Retinal pigment epithelial cell (primary cell): ENCODE measurements around the gene HAUS1.
"Not testable (repeated sequence)": the region's sequence is repeated elsewhere in the genome, so short reads cannot be mapped to it uniquely, and the experiment has no call there.

ENCODE experiments used
- DNase-seq: peaks from one replicate; pipeline ENCODE4 v3.0.0-alpha.2; 2010; ENCODE audit warnings: low read depth
- H3K4me3 ChIP-seq: 2 replicates; pipeline ENCODE4 v1.5.1; 2011; ENCODE audit warnings: mild to moderate bottlenecking, low read length, control low read depth, moderate library complexity
- CTCF ChIP-seq: conservative IDR thresholded peaks from 2 replicates; pipeline ENCODE4 v1.5.1; 2011; ENCODE audit warnings: low read depth, low read length, control low read depth, inconsistent platforms

HAUS1 gene

GRCh38 chr18:46084431-46084830 is 19.8 kb upstream of the HAUS1 start:
- H3K4me3 ChIP-seq = no peak overlapping the region
- no peak for DNase-seq
- TF ChIP-seq CTCF = no peak

GRCh38 chr18:46088501-46088900 is 15.7 kb upstream of the HAUS1 start:
- DNase-seq, H3K4me3 ChIP-seq: not testable (repeated sequence)

GRCh38 chr18:46095532-46095931 is 8.7 kb upstream of the HAUS1 start:
- no peak for DNase-seq
- TF ChIP-seq CTCF = no peak
- H3K4me3 ChIP-seq = no peak overlapping the region

GRCh38 chr18:46096651-46097300 is 7.4 kb upstream of the HAUS1 start:
- H3K4me3 ChIP-seq = peak overlapping the region; percentile 72
- no peak for TF ChIP-seq CTCF
- no peak for DNase-seq

- DNase-seq = no peak
- no peak for TF ChIP-seq CTCF
- H3K4me3 ChIP-seq = peak overlapping the region; percentile 72
Measured at GRCh38 chr18:46097431-46097800, 6.8 kb upstream of the HAUS1 start.

GRCh38 chr18:46097801-46098615 is 6.2 kb upstream of the HAUS1 start, which contains the start of gene ATP5F1A:
ATP5F1A (minus strand) TSS chr18:46098296; CDS start chr18:46098231, 65 bp downstream.
- no peak for TF ChIP-seq CTCF
- peak within 1 kb of the TSS; percentile 72 for H3K4me3 ChIP-seq
- peak; percentile 37 for DNase-seq

- peak overlapping the region; percentile 72 for H3K4me3 ChIP-seq
- DNase-seq = no peak
- TF ChIP-seq CTCF = no peak
Measured at GRCh38 chr18:46098616-46098933, 5.6 kb upstream of the HAUS1 start.
